Fibroblast of skin of right biceps (primary cell): ENCODE measurements around the gene ARHGEF4.
A peak's percentile ranks its signal among the peaks of the same experiment; 100 is the strongest.

Experiments
- DNase-seq: peaks from one replicate; pipeline ENCODE4 v3.0.0-alpha.2; 2013

Gene ARHGEF4

DNA sequence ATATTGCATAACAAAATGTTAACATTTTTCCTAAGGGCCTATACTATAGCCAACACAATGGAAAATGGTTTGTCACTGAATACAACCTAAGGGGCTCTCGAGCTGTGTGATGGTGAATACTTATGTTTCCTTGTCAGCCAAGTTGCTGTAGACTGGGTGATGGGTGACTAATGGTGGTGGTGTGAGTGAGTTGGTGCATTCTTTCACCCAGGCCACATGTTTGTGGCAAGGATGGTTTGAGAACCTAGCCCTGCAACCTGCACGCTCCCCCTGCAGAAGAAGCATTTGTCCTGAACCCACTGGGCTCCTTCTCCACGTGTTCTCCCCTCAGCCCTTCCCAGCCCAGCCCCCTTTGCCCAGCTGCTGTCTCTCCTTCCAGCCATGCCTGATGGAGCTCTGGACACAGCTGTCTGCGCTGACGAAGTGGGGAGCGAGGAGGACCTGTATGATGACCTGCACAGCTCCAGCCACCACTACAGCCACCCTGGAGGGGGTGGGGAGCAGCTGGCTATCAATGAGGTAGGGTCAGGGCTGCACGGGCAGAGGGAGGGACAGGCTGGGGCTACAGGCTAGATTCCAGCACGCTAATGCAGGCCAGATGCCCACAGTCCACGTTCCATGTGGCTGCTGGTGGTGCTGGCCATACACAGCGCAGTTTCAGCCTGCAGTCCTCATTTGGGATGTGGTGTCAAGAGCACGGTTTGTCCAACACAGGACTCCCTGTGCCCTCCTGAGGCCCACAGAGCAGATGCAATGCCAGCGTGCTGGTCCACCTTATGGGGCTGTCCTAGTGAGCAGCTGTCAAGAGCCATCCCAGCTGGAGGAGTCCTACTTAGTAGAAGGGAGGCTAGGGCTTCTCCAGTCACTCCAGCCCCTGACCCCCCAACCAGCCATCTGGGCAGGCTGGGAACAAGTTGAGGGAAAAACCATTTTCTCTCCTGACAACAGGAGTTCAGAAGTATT, 191.1 kb downstream of the ARHGEF4 start:
- no peak for DNase-seq

DNA sequence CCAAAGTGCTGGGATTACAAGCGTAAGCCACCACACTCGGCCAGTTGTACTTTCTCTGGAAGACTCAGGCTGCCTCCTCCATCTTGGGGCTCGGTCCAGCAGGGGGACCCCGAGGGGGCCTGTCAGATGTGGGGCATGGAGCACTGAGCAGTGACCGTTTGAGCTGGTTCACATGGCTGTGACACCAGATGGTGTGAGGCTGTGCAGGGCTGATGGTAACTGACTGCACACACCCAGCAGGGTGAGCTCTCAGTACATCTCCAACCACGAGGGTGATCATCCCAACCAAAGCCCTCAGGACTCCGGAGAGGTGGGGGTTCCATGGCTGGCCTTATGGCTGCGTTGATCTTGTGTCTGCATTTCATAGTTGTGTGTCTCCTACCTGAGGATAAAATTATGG, 193.1 kb downstream of the ARHGEF4 start:
- DNase-seq = no peak

DNA sequence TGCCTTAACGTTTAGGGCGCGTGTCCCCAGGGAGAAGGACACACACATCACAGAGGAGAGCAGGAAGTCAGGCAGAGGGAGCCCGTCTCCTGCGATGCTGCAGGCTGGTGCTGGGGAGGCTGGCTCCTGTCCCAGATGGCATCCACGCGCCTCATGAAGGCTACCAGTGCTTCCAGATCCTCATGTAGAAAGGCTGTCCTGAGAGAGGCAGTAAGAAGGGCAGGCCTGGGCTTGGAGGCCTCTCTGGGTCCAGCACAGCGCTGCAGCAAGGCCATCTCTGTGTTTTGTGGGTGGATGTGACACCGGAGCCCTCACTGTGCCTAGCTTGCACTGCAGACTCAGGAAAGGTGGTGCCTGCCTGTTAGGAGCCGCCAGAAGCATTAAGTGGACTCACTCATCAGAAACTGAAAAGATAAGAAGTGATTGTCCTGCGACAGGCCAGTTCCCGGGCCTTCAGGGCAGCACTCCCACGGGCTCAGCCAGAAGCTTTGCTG, 193.8 kb downstream of the ARHGEF4 start:
- DNase-seq = no peak

DNA sequence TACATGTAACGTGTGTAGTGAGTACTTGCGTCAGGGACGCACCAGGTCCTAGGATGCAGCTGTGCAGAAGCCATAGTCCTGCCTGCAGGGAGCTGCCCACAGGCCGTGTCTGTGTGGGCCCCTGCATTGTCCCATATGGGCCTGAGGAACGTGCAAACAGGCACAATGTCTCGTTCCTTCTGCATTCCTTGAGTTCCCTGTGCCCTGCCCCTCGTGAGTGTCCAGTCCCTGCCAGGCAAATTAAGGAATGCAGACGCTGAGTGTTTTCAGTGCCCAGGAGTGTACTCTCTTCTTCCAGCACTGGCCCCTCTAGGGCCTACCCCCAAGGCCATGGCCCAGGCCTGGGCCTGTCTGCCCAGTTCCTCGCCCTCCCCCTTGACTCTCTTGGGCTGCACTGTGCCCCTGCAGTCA, 194.7 kb downstream of the ARHGEF4 start:
- no peak for DNase-seq

DNA sequence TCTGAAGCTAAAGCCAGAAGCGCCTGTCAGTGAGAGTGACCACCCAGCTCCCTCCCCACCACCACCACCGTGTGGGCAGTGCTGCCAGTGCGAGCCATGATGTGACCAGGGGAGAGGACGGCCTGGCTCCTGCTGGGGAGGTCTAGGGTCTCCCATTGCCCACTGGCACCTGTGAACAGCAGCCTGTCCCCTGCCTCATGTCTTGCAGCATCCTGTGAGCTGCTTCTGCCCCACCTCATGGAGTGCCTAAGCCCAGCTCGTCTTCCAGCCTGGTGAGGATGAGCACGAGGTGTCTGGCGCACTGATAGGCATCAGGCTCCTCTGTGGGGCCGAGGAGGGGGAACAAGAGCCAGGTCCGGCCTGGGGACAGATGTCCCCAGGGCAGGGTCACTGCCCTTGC, 195.2 kb downstream of the ARHGEF4 start:
- no peak for DNase-seq

DNA sequence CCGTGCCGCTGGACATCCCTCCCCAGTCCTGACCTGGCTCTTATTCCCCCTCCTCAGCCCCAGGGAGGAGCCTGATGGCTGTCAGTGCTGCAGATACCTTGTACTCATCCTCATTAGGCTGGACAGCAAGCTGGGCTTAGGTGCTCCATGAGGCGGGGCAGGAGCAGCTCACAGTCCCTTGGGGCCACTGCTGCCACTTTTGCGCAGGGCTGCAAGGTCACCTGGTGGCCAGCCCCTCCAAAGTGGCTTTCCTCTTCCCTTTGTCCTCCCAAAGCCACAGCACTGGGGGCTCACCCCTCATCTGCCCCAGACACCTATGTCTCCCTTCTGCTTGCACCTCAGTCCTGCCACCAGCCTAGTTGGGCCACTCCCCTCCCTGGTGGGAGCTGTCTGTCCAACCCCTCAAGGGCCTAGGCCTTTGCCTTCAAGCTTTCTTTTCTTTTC, 195.7 kb downstream of the ARHGEF4 start:
- no peak for DNase-seq

DNA sequence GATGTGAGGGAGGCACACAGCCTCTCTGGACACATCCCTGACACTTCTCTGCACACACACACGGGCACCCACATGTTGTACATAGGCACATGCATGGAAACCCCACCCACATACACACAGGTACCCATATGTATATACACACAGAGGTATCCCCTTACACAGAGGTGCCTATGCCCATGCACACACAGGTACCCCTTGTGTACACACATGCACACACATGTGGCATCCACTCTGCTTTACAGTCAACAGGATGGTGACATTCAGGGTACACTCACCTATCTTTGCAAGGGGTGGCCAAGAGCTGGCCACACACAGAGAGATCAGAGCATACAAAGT, 197.0 kb downstream of the ARHGEF4 start:
- no peak for DNase-seq

DNA sequence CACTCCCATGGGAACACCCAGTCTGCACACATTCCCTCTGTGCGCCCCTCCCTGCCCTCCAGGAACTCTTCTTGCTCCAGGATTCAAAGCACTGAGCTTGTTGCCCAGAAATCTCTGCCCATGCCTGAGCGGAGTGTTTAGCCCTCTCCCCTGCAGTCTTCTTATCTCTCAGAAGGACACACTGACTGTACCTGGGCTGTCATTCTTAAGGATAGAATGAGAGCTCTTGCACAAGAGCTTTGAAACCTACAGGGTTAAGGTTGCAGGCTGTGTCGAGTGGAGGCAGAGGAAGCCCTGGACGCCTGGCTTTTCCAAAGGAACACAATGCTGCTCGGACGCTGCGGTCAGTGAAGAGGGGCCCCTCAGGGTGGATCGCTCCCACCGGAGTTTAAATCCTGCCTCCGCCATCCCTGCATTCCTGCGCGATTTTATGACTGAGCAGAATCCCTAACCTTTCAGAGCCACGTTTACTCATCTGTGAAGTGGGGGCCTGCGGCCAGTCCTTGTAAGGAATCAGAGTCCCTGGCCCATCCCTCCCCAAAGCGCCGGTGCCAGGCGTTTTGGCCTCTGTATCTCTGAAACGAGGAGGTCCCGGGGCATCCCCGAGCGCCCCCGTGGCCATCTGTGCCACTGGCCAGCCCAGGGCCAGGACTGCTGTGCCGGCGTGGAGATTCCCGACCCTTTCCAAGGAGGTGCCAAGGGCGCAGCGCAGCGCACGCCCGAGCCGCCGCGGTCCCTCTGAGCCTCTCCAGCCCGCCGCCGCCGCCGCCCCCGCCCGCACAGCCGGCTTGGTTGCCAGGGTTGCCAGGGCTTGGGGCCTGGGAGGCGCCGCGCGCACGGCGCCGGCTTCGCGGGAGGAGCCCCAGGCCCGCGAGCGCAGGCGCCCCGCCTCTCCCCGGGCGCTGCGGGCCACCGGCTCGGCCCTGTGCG, 197.7 kb downstream of the ARHGEF4 start:
- peak; percentile 31 for DNase-seq

DNA sequence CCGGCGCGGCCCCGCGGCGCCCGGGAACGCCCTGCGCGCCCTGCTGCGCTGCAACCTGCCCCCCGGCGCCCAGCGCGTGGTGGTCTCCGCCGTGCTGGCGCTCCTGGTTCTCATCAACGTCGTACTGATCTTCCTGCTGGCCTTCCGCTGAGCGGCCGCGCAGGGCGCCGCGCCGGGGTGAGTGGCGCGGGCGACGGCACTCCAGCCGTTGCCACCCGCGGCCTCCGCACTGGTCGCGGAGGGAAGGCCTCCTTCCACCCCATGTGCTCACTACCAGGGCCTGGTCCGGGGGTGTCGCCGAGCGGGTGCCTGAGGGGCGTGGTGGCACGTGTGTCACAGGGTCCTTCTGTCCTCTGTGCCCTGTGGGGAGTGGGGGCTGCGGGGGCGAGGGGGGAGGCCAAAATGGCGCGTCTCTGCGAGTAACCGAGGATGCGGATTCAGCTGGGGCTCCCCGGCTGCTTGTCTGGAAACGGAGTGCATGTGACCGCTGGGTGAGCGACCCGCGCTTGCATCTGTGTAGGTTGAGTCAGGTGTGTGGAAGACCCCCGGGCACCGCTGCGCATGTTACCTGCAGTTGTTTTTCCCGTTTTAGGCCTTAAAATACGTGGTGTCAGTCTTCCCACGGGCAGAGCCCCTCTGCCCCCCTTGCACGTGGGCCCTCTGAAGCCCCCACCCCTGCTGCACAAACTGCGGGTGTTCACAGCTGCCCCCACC, 198.6 kb downstream of the ARHGEF4 start:
- DNase-seq = no peak

DNA sequence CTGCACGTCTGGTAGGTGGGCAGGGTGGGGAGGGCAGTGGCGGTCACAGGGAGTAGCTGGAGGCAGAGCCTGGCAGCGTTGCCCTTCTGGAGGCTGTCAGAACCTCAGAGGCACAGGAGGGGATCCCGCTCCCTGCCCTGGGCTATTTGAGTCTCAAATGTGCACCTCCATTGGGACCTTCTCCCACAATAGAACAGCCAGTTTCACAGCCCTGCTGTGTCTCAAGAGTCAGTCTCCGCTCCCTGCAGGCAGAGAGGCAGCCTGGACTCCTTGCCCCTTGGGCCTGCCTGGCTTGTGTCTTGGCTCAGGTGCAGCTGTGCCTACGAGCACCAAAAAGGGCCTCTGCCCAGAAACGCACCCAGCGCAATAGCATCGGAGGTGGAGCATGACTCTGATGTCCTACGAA, 199.1 kb downstream of the ARHGEF4 start:
- no peak for DNase-seq

DNA sequence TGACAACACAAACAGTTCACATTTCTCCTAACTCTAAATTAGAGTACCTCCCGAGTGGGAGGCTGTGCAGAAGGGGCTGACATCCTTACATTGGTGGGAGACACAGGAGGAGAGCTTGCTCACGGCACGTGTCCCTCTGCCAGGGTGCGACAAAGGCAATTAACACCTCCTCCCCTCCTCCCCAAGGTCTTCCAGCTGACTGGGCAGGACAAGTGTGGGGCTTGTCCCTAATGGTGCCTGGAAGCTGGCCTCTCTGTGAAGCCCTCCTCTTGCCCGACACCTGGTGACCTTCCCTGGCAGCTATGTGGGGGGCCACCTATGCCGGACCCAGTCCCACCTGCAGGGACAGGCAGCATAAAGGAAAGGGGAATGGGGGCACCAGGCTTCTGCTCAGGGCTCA, 199.6 kb downstream of the ARHGEF4 start:
- no peak for DNase-seq

DNA sequence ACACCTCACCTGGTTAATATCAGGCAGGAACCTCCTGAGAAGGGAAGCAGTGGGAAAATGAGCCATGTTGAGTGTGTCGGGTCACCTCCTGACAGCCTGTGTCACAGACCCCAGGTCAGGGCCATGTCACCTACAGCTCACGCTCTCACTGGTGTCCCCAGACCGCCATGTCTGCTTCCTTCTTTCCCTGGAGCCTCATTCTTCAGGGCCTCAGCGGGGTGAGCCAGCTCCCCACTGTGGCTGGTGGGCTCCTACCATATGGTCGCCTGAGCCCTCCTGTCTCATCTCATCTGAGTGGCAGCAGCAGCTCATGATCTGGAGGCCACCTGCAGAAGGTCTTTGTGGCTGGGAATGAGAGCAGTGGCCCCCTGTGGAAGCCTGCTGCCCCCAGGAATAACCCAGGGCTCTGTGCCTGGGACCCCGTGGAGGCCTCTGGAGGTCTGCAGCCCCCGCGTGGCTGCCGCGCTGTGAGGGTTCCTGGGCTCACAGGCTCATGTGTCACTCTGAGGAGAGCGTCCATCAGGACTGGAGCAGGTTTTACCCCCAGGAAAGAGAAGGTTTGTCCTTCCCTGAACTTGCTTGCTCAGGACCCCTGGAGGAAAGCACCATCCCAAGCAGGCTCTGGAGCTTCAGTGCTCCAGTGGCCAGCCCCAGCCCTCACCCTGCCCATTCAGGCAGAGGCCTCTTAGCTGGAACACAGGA, 200.1 kb downstream of the ARHGEF4 start:
- no peak for DNase-seq

DNA sequence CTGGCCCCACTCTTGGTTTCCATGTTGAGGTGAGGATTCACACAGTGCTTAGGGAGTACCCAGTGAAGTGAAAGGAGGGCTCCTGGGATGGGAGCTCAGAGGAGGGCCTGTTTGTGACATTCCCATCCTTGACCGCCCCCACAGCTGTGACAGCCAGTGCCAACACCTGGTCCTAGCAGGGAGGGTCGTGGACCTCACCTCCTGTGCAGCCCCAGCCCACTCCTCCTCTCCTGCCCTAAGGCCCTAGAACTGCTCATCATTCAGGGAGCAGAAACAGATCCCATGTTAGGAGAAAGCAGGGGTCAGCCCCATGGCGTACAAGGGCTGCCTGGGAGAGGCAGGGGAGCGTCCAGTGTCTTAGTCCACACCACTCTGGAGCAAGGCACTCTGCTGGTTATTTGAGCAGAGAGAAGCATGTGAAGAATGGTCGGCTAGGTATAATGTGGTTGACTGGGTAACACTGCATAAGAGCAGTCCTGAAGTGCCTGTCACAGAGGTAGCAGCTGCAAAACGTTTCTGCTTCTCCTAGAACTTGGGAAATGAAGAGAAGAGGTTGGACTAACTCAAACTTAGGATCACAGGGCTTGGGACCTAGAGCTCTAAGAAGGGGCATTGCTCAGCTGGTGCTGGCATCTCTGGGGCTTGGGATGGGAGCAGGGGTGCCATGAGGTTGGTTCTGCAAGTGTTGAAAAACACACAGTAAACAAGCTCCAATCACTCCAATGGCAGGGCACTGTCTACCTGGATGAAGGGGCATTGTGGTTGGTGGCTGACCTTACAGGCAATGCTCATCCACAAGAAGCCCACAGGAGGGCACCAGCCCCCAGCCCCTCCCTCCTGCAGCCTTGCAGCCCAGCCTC, 200.9 kb downstream of the ARHGEF4 start:
- no peak for DNase-seq

DNA sequence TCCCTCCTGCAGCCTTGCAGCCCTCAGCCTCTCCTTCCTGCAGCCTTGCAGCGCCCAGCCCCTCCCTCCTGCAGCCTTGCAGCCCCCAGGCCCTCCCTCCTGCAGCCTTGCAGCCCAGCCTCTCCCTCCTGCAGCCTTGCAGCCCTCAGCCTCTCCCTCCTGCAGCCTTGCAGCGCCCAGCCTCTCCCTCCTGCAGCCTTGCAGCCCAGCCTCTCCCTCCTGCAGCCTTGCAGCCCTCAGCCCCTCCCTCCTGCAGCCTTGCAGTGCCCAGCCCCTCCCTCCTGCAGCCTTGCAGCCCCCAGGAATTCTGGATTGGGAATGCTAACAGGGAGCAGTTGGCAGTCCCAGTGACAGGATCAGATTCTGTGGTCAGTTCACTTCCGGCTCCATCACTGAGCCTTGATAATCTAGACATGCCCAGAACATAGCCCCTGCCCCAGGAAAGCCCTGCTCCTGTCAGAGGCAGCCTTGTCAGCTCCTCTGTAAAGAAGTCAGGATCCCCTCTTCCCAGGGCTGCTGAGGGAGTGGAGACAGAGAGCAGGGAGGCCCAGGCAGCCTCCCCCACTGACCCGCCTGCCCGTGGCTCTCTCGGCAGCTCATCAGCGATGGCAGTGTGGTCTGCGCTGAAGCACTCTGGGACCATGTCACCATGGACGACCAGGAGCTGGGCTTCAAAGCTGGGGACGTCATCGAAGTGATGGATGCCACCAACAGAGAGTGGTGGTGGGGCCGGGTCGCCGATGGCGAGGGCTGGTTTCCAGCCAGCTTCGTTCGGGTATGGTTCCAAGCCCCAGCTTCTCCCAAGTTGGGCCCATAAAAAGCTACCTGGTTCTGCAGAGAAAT, 201.8 kb downstream of the ARHGEF4 start:
- DNase-seq = no peak

DNA sequence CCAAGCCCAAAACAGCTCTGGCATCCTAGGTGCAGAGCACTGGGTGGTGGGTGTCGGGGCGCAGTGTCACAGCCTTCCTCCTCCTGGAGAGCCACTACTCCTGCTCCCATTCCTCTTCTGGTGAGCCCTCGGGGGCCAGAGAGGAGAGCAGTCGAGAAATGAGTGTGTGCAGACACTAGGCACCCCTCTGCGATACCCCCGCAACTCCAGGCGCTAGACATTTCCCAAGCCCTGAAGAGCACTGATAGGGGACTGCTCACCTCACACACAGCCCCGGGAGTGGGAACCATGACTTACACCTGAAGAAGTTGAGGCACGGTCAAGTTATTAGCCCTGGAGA, 202.4 kb downstream of the ARHGEF4 start:
- DNase-seq = no peak

DNA sequence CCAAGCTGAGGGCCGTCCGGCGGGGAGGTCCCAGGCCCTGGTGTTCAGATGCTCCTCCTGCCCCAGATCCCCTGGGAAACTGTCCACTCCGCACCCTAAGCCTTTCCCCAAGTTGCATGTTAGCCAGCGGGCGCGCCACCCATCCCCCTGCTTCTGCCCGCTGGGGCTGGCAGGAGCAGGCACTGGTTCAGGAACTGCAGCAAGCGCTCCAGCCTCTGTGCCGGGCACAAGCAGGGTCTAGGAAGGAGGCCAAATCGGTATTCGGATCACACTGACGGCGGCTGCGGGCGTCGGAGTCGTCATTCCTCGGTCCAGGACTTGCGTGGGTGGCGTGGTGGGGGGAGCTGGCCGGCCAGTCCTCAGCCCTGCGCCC, 202.8 kb downstream of the ARHGEF4 start:
- DNase-seq = no peak

DNA sequence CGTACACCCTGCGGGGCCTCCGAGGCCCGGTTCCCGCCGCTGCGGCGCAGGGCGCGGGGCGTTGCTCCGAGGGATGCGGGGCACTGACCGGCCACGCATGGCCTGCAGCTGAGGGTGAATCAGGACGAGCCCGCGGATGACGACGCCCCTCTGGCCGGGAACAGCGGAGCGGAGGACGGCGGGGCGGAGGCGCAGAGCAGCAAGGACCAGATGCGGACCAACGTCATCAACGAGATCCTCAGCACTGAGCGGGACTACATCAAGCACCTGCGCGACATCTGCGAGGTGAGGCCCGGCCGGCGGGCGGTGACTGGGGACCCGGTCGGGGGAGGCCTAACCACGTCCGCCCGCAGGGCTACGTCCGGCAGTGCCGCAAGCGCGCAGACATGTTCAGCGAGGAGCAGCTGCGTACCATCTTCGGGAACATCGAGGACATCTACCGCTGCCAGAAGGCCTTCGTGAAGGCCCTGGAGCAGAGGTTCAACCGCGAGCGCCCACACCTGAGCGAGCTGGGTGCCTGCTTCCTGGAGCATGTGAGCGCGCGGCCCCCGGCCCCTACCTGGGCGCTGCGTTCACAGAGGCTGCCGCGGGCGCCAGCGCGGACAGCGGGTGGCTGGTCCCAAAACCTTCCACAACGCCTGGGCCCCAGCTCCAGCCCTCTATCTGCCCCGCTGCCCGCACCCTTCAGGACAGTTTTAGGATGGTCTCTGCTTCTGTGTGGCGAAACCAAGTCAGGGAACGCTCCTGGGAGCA, 203.4 kb downstream of the ARHGEF4 start:
- DNase-seq = no peak

DNA sequence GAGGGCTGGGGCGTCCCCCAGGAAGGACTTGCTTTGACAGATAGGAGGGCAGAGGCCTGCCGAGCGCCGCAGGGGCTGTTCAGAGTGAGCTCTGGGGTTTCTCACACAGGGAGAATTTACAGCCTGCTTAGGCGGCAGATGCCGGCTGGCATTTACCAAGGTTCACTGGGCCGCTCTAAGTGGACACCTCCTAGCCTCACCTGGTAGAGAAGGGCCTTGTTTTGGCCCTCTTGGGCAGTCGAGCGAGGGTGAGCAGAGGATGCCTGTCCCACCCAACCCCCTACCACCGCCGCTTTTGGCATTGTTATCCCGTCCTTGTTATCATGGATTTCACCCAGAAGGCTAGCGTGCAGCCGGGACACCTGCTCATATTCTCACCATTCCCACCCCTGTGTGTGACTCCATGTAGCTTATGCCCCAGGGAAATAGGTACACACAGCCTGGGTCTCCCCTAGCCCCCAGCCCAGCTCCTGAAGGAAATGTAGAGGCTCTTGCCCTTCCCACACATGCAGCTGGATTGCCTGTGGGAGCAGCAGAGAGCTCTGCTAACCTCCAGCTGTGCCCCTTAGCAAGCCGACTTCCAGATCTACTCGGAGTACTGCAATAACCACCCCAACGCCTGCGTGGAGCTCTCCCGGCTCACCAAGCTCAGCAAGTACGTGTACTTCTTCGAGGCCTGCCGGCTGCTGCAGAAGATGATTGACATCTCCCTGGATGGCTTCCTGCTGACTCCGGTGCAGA, 204.1 kb downstream of the ARHGEF4 start:
- DNase-seq = no peak
